SK-N-MC (cell line): ENCODE results near the gene KLHL35.

Experiments
- EZH2 ChIP-seq: fragments of 200-600 bp; sonication (generic); IDR thresholded peaks from one replicate; pipeline ENCODE4 v1.6.1; 2017; ENCODE audit warnings: antibody characterized with exemption
- FOXP2 ChIP-seq: optimal IDR thresholded peaks from 2 replicates; pipeline ENCODE3; 2011; ENCODE audit warnings: mild to moderate bottlenecking, moderate library complexity; ENCODE audit not compliant: insufficient read depth; ENCODE audit errors: extremely low read length, control extremely low read depth
- POLR2AphosphoS5 ChIP-seq: IDR thresholded peaks from 2 replicates; pipeline ENCODE4 v1.6.1; 2012; ENCODE audit warnings: mild to moderate bottlenecking, low read depth, low read length, borderline replicate concordance

GRCh38 chr11:75398906-75399305 is 34.1 kb downstream of the KLHL35 start:
- TF ChIP-seq POLR2AphosphoS5 (no peak), EZH2 (no peak), FOXP2 (no peak)
